ENCODE measurements around the gene SFXN2. TPM values are rescaled to one million over a fixed set of nuclear protein-coding genes. Genes with fewer than 3 reads are reported as not detected.
"Not testable (repeated sequence)": the region's sequence is repeated elsewhere in the genome, so short reads cannot be mapped to it uniquely, and the experiment has no call there.

The SFXN2 gene, protein sequence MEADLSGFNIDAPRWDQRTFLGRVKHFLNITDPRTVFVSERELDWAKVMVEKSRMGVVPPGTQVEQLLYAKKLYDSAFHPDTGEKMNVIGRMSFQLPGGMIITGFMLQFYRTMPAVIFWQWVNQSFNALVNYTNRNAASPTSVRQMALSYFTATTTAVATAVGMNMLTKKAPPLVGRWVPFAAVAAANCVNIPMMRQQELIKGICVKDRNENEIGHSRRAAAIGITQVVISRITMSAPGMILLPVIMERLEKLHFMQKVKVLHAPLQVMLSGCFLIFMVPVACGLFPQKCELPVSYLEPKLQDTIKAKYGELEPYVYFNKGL
- total RNA-seq (2014; rRNA removed; shearing (Covaris generic)) = 10.9 and 11.6 TPM in 2 replicates

DNA sequence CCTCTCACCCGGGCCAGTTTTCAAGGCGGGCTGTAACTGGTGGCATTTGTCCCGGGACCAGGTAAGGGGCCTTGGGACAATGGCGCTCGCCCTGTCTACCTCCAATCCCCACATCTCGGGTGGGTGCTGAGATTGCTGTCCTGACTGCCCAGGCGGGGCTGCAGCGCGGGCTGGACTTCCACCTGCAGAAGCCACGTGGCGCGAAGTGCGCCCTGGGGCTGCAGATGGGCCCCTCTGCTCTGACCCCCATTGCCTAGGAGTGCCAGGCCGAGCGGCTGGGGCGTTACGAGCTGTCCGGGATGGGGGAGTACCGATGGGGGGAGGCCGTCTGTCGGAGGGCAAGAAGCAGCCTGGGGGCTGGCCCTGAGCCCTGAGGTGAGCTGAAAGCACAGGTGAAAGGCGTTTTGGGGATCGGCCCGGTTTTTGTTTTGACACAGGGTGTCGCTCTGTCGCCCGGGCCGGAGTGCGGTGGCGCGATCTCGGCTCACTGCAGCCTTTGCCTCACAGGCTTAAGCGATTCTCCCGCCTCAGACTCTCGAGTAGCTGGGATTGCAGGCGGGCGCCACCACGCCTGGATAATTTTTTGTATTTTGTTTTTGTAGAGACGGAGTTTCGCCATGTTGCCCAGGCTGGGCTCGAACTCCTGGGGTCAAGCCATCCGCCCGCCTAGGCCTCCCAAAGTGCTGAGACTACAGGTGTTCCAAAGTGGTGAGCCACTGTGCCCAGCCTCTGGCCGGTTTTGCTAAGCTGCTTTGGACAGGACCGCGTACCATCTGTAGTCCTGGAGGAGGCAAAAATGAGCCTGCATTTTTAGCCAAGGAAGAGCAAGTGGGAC is at the start of gene SFXN2:
Gene SFXN2 (plus strand): TSS at position 16 of the 835 bp plus-strand sequence. CDS start 12,001 bp downstream, outside the sequence.
- Histone ChIP-seq H3K4me3 (ENCODE audit: insufficient read depth, low read depth, low read length) (peak within 1 kb of the TSS; percentile 94), H3K27me3 (ENCODE audit: control insufficient read depth, insufficient read depth, low read length) (no peaks in the 10 kb centered on the region), H3K36me3 (replicated peaks; ENCODE audit: control insufficient read depth, insufficient read depth, low read length) (peaks cover 4% of the 10 kb centered on the region)
- peak; percentile 79 for DNase-seq

DNA sequence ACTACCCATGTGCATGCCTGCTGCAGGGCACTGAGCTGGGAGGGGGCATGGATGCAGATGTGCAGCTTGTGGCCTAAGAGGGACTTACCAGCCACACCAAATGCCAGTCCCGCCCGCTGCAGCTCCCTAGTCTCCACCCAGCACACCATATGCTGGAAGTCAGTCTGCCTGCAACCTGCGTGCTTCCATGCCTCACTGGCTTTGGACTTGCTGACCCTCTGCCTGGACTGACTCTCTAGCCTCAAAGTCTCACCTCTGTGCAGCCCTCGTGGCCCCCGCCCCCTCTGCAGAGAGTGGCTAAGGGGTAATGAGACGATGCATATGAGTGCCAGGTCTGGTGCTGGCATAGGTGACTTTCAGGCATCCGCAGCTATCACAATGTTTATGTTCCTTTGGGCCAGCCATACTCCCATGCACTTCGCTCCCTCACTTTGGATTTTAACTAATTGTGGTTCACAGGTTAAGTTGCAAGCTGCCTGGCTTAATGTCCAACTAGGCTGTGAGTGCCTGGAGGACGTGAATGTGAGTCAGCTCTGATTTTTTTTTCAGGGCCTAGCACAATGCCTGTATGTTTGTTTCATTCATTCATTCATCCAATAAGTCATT is 48.4 kb upstream of the SFXN2 start:
- DNase-seq = peak; percentile 18
- H3K27me3 ChIP-seq (ENCODE audit: control insufficient read depth, insufficient read depth, low read length) = no peaks in the 10 kb centered on the region
- no peak overlapping the region for H3K4me3 ChIP-seq (ENCODE audit: insufficient read depth, low read depth, low read length)
- no peaks in the 10 kb centered on the region for H3K36me3 ChIP-seq (replicated peaks; ENCODE audit: control insufficient read depth, insufficient read depth, low read length)

DNA sequence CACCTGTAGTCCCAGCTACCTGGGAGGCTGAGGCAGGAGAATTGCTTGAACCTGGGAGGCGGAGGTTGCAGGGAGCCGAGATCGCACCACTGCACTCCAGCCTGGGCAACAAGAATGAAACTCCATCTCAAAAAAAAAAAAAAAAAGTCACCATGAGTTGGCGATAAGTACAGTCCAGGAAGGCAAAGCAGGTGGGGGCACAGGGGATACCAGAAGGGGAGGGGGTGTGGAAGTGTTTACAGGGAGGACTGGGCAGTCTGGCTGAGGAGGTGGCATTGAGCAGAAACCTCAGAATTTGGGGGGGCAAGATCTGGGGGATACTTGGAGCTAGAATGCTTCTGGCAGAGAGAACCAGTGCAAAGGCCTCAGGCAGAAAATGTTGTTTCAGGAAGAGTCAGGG is 47.0 kb upstream of the SFXN2 start:
- not testable (repeated sequence) for H3K4me3 ChIP-seq (ENCODE audit: insufficient read depth, low read depth, low read length); H3K36me3 ChIP-seq (replicated peaks; ENCODE audit: control insufficient read depth, insufficient read depth, low read length); DNase-seq; H3K27me3 ChIP-seq (ENCODE audit: control insufficient read depth, insufficient read depth, low read length)

DNA sequence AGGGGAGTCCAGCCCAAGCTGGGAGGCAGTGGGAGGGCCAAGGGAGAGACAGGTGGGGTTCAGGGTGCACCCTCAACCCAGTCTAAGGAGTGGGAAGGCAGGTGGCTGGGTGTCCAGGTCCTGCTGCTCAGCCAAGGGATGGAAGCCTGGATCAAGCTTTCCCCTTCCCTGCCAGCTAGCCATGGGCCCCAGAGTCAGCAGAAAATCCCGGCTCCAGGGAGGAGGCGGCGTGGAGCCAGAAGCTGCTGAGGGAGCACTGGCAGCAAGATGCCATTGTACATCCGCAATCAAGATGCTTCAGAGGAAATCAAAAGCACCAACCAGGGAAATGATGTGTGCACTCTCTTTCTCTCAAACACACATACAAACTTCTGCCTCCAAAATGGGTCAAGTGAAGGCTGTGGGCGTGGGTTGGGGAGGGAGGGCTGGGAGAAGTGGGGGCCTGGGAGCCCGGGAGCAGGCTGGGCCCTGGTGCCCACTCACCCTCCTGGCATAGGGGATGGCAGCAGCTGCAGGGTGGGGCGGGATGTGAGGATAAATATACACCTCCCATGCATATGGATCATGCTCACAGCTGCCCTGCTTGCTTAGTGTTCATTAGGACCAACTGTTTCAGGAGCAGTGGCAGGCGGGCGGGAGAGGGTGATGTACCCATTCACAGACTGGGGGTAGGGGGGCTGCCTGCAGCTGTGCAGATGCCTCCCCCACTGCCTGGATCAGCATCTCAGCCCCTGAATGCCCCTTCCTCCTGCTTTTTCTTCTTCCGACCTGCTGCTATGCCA is 45.9 kb upstream of the SFXN2 start:
- DNase-seq = peak; percentile 33
- no peak overlapping the region for H3K4me3 ChIP-seq (ENCODE audit: insufficient read depth, low read depth, low read length)

DNA sequence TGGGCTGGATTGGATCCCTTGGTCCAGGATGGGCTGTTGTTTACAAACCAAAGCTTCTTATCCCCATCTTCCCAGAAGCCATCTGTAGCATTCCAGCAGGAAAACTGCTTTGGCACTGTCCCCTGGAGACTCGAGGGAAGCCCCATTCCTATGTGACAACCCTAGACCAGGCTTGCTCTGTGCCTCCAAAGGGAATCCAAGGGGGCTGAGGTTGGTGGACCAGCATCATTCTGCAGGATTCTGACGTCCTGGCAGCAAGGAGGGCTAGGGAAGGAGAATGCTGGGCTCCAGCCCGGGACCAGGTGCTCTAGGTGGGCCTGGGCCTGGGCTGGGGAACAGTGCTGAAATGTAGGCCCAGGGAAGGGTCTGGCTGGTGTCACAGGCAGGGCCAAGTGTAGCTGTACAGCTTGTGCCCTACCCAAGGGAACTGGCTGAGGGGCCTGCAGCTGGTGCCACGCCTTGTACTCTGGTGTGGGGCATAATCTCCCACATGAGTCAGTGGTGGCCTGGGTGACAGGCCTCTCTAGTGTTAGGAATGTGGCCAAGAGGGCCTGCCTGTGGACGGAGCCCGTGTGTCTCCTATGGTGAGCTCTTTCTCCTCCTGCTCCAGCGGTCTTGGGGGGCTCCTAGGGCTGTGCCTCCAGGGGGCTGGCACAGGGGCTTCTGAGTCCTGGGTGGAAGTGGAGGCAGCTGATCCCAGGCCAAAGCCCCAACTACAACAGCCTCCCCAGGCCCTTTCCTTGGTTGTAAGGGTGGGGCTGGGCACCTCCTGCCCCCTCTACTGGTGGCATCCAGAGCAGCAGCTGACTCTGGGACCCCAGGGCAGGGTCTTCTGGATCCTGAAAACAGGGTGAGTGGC is 45.0 kb upstream of the SFXN2 start:
- no peaks in the 10 kb centered on the region for H3K27me3 ChIP-seq (ENCODE audit: control insufficient read depth, insufficient read depth, low read length)
- no peak overlapping the region for H3K4me3 ChIP-seq (ENCODE audit: insufficient read depth, low read depth, low read length)
- H3K36me3 ChIP-seq (replicated peaks; ENCODE audit: control insufficient read depth, insufficient read depth, low read length) = no peaks in the 10 kb centered on the region
- peak; percentile 35 for DNase-seq

More for the DNA sequence above, 45.9 kb upstream of the SFXN2 start:
- H3K36me3 ChIP-seq (replicated peaks; ENCODE audit: control insufficient read depth, insufficient read depth, low read length) = no peaks in the 10 kb centered on the region
- H3K27me3 ChIP-seq (ENCODE audit: control insufficient read depth, insufficient read depth, low read length) = no peaks in the 10 kb centered on the region

DNA sequence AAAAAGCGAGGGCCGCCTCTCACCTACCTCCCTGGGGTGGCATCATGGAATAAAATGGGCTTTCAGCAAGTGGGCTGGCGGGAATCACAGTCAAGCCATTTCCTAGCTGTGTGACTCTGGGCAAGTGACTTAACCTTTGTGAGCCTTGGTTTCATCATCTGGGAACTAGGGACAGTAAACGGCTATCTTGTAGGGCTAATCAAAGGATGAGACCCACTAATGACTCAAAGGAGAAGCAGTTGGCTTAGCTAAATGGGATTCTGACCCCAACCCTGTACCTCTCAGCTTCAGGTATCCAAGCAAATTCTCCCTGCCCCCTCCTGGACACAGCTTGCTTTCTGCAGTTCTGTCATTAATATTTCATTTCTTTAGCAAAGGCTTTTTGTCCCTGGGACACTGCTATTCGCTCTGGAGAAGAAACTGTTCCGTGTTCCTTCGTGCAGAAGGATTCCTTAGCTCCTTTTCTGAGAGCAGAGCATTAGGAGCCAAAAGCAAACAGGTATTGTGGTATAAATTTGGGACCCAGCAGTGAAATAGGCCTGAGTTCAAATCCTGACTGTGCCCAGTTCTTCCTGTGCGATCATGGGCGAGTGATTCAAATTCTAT is 44.3 kb upstream of the SFXN2 start:
- DNase-seq = peak; percentile 14
- no peaks in the 10 kb centered on the region for H3K36me3 ChIP-seq (replicated peaks; ENCODE audit: control insufficient read depth, insufficient read depth, low read length)
- H3K4me3 ChIP-seq (ENCODE audit: insufficient read depth, low read depth, low read length) = no peak overlapping the region
- H3K27me3 ChIP-seq (ENCODE audit: control insufficient read depth, insufficient read depth, low read length) = no peaks in the 10 kb centered on the region

DNA sequence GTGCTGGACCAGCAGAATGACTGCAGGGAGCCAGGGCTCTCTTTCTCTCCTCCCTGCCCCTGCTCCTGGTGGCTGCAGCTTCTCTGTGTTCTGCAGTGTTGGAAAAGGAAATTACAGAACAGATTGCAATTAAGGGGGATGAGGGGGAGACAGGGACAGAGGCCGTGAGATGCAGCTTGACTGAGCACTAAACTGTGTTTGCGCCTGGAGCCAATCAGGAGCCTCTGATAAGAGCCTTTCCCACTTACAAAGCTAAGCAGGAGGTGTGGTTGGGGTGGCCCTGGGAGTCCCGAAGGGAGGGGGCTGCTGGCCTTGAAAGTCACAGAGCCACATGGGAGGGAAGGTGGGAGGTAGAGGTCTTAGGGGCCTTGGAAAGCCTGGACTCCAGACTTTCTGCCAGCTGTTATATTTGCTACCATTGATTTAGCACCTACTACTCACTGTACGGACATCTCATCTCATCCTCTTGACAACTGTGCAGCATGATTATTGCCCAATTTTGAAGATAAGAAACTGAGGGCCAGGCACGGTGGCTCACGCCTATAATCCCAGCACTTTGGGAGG is 43.5 kb upstream of the SFXN2 start:
- no peaks in the 10 kb centered on the region for H3K36me3 ChIP-seq (replicated peaks; ENCODE audit: control insufficient read depth, insufficient read depth, low read length)
- no peak overlapping the region for H3K4me3 ChIP-seq (ENCODE audit: insufficient read depth, low read depth, low read length)
- H3K27me3 ChIP-seq (ENCODE audit: control insufficient read depth, insufficient read depth, low read length) = no peaks in the 10 kb centered on the region
- peak; percentile 60 for DNase-seq

DNA sequence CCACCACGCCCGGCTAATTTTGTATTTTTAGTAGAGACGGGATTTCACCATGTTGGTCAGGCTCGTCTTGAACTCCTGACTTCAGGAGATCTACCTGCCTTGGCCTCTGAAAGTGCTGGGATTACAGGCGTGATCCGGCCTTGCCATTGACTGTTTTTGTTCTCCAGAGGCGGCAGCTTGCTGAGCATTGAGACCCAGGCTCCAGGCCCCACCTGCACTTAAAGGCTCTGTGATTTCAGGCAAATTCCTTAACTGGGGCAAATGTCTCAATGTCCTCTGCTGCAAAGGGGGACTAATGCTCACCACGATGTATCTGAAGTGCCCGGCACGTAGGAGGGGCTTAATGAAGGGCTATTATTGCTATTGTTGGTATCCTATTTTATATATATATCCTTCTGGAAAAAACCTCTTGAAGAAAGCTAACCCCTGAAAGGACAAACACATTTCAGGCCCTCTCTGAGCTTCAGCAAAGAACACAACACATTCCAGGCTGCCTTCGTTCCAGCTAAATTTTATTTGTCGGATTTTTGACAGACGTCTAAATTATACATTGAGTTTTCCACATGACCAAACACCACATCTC is 41.1 kb upstream of the SFXN2 start:
- Histone ChIP-seq H3K27me3 (ENCODE audit: control insufficient read depth, insufficient read depth, low read length) (no peaks in the 10 kb centered on the region), H3K4me3 (ENCODE audit: insufficient read depth, low read depth, low read length) (no peak overlapping the region), H3K36me3 (replicated peaks; ENCODE audit: control insufficient read depth, insufficient read depth, low read length) (no peaks in the 10 kb centered on the region)
- peak; percentile 33 for DNase-seq

DNA sequence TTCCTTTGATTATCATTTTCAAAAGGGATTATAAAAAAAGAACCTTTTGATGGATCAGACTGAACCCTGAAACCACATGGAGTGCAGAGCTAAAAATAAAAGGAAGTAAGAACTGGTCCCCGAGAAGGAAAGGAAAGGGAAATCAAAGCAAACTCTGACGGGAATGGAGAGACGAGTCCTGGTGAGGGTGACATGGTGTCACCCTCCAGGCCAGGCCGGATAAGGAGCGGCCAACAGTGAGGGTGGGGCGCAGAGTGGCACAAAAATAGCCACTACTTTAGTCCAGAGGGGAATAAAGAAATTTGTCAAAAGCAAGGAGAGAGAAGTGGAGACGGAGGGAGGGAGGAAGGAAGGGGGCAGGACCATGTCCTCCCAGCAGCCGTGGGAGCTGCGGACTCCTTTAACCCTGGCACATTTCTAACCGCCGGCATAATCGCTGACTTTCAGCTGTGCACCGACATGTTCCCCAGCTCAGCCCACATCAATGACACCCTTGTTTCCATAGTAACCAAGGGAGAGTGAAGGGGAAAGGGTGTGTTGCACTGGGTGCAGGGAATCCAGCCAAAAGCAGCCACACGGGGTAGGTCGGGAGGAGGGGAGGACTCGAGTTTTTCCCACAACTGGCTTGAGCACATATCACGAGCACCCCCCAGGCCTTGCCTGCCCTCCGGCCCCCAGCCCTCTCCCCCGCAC is 40.5 kb upstream of the SFXN2 start:
- DNase-seq = peak; percentile 72
- Histone ChIP-seq H3K4me3 (ENCODE audit: insufficient read depth, low read depth, low read length) (no peak overlapping the region), H3K36me3 (replicated peaks; ENCODE audit: control insufficient read depth, insufficient read depth, low read length) (no peaks in the 10 kb centered on the region), H3K27me3 (ENCODE audit: control insufficient read depth, insufficient read depth, low read length) (no peaks in the 10 kb centered on the region)

DNA sequence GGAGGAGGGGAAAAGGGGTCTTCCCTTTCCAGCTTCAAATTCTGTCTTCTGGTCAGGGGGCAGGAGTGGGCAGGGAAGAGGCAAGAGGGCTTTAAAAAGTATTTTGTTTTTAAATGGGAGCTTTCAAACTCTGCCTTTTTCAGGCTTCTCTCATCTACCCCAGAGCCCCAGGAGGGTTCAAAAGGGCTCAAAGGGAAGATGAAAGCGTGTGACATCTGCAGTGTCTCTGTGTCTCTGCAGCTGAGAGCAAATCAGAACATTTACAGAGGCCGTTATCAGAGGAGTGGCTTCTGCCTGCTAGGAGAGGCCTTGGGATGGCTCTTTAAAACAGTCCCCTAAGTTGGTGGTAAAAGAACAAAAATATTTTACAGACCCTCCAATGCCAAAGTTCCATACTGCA is 39.9 kb upstream of the SFXN2 start:
- no peak overlapping the region for H3K4me3 ChIP-seq (ENCODE audit: insufficient read depth, low read depth, low read length)
- H3K27me3 ChIP-seq (ENCODE audit: control insufficient read depth, insufficient read depth, low read length) = no peaks in the 10 kb centered on the region
- DNase-seq = peak; percentile 43
- no peaks in the 10 kb centered on the region for H3K36me3 ChIP-seq (replicated peaks; ENCODE audit: control insufficient read depth, insufficient read depth, low read length)

DNA sequence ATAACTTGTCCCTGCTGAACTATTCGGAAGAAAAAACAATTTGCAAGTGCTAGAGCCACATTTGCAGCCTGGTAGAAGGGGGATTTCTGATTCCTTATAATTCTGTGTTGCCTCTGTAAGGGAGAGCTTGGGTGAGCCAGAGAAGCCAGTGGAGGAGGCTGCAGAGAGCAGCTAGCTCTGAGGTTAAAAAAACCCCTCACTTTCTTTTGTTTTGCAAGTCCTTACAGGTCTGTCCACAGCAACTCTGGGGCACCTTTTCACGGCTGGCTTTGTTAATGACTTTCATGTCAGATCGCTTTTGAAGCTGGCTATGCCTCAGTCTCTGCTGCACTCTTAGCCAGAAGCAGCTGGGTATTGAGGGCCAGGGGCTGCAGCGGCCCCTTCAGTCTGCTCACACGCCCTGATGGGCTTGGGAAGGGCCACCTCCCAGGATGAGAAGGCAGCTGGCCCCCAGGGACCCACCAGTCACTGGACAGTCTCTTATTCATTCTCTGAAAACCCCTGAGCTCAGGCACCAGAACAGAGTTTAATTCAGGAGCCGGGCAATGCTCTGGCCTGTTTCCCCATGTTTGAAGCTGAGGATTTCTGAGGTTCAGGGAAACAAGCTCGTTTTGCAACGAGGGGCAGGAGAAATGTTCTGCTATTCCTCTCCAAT is 39.3 kb upstream of the SFXN2 start:
- H3K4me3 ChIP-seq (ENCODE audit: insufficient read depth, low read depth, low read length) = no peak overlapping the region
- DNase-seq = peak; percentile 68
- no peaks in the 10 kb centered on the region for H3K27me3 ChIP-seq (ENCODE audit: control insufficient read depth, insufficient read depth, low read length)

More for the DNA sequence above, 39.3 kb upstream of the SFXN2 start:
- no peaks in the 10 kb centered on the region for H3K36me3 ChIP-seq (replicated peaks; ENCODE audit: control insufficient read depth, insufficient read depth, low read length)
